ENCODE results near the gene THSD7B.
"Not testable (repeated sequence)": the region's sequence is repeated elsewhere in the genome, so short reads cannot be mapped to it uniquely, and the experiment has no call there.

Gene THSD7B

DNA sequence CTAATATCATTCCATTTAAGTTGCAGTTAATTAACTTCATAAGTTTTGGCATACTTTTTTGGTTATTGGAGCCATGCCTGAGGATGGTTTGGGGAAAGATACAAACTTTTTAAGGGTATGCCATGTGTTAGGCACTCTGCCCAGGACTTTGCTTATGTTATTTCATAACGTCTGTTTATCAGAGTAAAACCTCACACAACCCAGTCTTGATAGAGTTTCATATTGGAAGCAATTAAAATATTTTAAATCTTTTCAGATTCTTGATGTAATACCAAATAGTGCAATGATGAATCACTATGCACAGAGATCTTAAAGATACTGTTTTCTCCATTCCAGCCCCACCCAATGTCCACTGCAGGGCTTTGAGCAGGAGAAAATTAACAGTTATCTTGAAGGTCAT is 669.8 kb downstream of the THSD7B start:
- no peak for DNase-seq

DNA sequence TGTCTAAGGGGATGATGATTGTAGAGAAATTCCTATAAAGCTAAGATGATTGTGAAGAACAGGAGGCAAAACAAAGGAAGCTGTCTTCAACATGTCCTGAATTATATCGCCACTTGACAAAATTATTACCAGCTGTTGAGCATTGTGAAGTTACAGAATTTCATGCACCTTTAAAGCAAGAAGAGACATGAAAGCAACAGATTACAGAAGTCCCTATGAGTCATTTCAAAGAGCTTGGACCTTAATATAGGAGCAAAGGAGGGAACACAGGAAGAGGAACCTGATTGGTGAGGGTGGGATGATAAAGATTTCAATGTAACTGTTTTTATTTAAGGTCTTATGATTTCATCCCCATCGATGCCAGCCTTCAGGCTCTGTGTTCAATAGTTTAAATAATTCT is 672.0 kb downstream of the THSD7B start:
- DNase-seq = no peak

DNA sequence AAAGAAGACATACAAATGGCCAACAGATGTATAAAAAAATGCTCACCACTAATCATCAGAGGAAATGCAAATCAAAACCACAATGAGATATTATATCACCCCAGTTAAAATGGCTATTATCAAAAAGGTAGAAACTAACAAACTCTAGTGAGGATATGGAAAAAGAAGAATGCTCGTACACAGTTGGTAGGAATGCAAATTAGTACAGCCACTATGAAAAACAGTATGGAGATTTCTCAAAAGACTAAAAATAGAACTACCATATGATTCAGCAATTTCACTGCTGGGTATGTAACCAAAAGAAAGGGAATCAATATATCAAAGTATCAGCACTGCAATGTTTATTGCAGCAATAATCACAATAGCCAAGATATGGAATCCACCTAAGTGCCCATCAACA is 679.6 kb downstream of the THSD7B start:
- DNase-seq = no peak

DNA sequence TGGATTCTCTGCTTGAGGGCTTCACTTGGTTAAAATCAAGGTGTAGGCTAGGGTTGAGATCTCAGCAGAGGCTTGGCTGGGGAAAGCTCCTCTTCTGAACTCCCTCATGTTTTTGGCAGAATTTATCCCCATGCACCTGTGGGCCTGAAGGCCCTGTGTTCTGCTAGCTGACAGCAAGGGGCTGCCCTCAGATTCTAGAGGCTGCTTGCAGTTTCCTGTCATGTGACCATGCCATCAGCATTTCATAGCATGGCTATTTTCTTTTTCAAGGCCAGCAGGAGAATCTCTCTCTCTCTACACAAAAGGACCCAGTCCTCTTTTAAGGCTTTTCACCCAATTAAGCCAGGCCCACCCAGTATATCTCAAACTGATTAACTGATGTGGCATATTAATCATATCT is 684.1 kb downstream of the THSD7B start:
- no peak for DNase-seq

DNA sequence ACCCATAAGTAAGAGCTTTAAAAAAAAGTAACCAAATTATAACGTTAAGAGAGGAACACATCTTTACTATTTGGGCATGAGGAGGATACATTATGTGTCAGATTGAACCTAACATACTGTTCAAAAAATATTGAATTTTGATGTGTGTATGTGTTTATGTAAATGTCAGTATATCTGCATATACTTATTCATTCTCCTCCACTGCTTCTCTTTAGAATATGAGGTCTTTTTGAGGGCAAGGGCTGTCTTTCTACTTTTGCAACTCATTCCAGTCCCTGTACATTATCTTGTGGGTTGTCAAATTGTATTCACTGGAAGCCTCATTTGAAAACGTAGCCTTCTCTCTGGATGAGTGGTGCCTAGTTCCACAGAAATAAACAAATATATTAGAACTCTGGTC is 689.5 kb downstream of the THSD7B start:
- DNase-seq = no peak

DNA sequence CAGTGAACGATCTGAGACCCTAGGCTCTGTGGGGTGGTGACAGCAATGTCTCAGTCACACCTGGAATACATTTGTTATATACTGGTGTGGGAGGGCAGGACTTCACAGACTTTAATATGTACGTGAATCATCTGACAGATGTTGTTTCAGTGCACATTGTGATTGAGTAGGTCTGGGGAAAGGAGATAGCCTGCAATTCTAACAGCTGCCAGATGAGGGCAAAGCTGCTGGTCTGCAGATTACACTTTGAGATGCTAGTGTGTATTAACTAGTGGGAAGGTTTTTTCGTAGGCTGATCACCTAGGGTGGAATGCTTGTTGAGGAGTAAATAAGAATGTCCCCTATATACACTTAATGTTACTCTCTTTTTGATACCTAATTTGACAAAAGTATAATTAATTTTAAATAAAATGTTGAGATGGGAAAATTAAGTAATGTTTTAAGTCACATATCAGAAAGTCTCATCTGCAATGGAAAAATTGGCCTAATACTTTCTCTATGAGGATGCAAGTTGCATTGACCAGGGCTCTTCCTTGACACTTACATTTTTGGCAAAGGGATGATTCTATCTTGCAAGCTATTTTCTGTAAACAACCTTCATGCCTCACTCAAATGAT is 702.0 kb downstream of the THSD7B start:
- peak; percentile 21 for DNase-seq

DNA sequence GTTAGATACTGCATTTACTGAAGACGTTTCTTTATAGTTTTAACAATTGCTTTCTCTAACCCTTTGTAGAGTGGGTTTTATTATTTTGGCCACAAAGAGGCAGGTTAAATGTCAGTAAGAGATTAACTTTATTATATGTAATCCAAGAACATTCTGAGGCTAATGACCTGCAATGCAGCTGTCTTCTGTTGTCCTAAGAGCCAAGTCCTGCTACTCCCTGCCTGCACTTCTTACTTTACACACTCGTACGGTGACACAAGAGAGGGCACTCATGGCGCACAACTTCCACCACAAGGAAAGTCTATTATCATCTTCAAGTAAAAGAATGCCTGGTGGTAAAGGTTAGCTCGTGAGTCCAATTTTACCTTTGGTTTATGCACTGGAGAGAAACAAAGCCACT is 727.9 kb downstream of the THSD7B start:
- no peak for DNase-seq

DNA sequence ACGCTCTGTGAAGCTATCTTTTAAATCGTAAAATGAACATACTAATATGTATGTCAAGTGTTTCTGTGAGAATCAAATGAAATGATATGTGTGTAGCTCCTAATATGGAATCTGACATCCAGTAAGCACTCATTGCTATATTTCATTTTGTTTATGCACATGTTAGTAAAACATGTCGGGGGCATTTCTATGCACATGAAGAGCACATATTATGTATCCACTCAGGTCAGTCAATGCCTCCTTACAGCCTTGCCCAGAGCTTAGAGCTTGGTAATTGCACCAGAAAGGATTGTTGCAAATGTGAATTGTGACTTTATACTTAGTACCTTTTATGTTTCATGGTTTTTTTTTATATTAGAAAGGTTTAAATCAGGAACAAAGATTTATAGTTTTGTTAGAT is 735.3 kb downstream of the THSD7B start:
- DNase-seq = no peak

DNA sequence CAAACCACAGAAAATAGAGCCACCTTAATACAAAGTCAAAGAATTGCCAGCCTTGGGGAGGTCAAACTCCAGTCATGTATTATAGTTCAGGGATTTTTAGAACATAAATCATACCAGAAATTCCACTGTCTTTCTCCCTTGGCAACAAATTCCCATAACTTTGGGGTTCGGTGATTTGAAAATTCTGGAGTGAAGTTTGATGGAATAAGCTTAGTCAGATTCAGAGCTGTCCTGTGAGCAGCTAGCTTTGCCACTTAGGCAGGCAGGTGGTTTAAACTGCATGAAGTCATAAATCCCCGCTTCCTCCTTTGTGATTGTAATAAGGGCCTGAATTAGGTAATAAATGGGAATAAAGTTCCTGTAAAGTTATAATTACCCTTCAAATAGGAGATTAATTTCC is 741.9 kb downstream of the THSD7B start:
- no peak for DNase-seq

DNA sequence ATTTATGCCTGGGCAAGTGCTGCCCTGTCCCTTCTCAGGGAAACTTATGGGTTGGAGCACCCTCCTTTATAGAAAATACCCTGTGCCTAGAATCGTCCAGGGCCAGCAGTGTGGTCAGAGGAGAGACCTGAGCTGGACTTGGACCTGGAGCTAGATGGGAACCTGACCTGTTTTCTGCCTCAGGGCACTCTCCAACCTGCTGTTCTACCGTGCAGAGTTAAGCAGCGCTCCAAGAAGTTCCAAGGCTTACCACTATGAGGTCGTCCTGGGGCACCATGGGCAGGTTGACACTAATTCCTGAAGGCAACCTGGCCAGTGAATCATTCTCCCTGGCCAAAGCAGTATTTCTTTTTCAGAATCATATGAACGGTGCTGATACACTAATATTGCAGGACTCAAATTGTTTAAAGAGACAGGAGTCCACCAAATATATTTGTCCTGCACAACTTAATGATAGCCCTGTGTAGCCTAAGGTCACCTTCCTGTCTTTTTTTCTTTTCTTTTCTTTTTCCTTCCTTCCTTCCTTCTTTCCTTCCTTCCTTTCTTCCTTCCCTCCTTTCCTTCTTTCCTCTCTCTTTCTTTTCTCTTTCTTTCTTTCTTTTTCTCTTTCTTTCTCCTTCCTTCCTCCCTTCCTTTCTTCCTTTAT is 743.5 kb downstream of the THSD7B start:
- DNase-seq = no peak

DNA sequence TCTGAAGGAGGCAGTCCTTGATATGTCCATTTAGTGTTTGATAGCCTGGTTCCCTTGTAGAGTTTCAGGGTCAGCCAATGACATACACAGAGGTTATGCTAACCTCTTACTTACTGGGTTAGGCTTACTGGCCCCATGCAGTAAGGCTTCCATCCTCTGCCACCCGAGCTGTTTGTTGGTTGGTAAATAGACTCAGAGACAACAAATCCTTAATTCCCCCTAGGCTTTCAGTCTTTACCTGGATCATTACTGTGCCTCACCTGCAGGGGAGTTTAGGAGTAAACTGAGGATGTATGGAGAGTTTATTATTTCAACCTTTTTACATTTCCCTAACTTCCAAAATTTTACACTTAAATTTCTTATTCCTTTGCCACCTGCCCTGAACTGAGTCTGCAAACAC is 746.2 kb downstream of the THSD7B start:
- no peak for DNase-seq

DNA sequence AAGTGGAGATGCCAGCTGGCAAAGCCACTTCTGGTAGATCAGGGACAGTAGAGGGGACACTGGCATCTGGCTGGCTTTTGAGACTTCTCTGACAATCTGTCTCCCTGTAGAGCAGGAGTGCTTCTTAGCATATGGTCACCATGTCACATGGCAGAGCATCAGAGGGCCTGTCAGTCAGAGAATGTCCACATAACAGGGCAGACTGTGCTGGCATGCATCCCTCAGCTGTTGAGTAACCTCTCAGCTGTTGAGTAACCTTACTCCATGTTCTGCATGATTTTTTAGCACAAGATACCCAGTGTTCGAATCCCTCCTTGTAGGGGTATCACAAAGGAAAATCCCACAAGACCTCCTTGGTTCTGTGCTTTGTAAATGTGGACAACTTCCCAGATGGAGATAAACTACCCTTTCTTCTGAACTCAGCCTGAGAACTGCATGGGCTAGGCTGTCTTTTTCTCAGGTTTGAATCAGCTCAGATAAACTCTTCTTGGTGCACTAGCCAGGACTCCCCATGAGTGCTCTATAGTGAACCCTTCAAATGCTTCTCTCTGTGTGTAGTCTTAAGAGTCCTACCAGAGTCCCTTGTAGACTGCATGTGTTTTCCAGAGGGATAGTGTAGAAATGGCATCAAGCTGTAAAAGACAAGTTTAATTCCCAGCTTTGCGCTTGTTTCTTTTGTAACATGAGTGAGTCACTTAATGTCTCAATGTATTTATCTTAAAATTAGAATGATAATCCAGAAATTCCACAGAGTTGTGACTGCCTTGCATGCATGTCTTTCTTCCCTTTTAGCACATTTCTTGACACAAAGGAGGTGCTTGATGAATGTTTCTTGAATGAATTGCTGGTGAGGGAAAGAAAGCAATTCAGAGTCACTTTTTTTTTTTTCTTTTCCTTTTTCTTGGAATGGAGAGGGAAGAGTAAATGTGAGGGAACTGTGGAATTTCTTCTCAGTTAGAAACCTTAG is 756.6 kb downstream of the THSD7B start:
- DNase-seq = no peak

DNA sequence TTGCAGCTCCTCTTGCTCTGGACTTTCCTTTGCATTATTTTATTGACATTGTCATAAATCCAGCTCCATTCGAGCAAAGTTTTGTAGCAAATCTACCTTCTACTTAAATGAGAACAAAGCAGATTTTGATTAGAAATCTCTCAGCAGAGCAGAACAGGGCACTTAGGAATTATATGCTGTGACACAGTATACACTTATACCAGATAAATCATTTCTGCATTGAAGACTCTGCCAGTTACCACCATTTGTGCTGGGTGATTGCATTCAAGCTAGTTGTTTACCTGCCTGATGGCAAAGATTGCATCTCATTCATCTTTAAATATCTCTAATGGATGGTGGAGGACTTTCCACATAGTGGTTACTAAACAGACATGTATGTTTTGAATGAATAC is 757.3 kb downstream of the THSD7B start:
- DNase-seq = no peak

DNA sequence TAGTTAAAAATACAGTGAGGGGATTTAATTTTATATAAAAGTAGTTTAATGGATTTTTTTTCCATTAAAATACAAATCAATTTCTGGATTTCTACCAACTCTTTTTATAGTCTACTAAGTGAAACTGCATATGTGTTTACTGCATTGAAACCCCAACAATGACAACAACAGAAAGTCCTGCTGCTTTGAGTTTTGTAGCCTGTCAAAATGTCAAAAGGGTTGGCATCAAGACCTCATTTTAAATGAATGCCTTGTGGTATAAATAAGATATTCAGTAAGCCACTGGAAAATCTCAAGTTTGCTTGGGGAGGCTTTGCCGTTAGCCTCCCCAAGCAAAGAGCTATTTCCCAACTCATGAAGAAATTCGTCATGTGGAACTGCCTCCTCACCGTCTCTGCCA is 758.6 kb downstream of the THSD7B start:
- DNase-seq = no peak

DNA sequence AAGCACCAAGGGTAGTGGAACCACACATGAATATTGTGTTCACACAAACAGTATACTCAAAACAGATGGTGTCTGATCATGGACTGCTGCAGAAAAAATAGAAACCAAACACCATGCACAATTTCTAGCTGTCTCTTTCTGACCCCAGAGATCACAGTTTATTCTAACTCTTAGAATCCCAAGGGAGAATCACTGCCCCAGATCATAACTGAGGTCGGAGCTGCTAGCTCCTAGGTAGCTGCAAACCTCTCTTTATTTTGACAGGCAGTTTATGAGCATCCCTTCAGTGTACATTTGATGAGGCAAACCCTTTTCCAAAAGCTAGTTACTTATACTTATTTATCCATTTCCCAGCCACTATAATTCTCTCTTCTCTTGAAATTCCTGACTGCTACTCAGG is 759.8 kb downstream of the THSD7B start:
- DNase-seq = no peak

DNA sequence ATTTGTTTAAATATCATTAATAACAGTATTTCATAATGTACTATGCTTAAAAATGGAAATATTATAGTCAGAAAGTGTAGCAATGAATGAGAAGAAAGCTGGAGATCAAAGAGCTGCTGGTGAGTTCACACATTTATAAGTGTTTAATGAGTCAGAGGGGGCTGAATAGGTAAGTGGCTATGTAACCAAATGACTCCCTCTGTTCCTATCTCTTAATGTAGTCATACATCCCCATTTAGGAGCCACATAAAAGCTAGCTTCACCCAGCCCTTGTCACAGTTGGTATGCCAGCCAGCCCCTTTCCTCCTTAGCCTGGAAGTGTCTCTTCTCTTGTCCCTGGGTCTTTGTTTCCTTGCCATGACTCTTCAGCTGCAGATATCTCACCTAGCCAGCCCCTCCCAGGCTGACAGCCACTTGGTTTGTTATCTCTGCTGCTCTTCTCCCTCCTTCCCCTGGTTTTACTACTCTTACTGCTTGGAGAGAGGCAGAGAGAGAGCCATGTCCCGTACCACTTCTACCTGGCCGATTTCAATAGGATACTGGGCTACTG is 760.4 kb downstream of the THSD7B start:
- no peak for DNase-seq

DNA sequence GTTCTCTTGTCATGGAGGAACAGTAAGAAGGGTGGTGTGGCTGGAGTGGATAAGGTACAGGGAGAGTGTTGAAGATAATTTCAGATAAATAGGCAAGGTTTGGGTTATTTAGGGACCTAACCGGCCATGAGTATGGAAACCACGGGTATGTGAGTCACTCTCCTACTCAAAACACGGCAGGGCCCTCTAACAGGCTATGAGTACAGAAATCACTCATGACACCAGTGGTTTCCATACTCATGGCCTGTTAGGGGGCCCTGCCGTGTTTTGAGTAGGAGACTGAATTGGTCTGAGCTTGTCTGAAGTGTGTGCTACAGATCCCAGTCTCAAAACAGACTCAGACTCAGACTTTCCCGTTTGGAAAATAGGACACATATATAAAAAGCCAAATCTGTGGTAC is 770.6 kb downstream of the THSD7B start:
- DNase-seq = no peak

DNA sequence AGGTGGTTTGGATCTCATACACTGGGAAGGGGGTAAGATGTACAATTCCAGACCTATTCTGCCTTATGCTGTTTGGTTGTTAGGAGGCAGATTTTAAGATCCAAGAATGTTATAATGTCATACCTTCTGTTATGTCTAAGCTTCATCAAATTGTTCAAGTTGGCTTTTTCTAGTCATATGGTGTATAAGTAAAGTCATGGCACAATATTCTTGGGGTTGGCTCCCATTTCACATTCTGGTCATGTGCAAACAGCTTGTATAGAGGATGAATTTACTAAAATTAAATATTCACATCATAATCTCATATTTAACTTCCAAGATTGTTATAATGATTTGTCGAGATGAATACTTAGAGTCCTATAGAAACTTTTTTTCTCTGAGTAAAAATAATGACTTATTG is 774.0 kb downstream of the THSD7B start:
- no peak for DNase-seq

DNA sequence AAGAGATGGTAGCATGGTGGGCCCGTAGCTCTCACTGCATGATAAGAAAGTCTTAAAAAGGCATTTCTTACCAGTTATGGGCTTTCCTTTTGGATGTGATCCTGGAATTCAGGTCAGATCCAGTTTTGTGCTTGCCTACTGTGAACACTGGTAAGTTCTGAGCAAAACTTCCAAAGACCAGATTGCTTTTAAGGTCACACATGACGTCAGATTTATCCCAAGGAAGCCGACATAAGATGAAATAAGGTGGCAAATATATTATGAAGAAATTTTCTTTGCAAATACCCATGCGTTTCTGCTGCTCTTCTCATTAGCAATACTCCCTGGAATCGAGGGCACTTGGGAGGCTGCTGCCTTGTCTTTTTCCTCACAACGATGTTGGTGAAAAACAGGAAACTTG is 782.5 kb downstream of the THSD7B start:
- no peak for DNase-seq

DNA sequence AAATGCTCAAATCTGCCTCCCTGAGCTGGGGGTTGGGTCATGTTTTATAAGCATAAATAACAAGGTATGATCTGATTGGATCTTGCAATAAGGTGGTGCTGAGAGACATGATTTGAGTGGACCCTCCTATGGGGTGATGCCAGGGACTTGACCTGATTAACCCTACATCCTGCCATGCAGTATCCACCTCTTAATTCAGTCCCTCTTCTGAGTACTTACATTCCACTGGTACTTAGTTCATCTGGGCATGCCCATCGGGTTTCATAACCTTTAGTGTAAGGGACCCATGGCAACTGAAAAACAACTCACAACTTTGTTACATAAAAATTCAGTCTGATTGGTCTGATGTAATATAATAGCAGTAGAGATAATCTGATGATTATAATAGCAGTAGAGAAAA is 801.0 kb downstream of the THSD7B start:
- no peak for DNase-seq

DNA sequence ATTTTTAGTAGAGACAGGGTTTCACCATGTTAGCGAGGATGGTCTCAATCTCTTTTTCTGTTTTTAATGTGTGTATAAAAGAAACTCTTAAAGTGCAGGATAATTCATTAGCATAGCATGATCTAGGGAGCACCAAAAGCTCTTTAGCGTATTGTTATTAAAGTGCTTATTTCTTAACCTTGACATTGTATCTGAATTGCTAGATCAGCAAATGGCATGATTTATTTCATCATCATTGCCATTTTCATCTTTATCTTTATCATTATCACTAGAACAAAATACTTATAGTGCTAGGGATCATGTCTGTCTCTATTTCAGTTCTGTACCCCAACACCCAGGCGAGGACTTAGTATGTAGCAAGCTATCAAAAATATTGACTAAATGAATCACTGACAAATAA is 805.1 kb downstream of the THSD7B start:
- DNase-seq = no peak

DNA sequence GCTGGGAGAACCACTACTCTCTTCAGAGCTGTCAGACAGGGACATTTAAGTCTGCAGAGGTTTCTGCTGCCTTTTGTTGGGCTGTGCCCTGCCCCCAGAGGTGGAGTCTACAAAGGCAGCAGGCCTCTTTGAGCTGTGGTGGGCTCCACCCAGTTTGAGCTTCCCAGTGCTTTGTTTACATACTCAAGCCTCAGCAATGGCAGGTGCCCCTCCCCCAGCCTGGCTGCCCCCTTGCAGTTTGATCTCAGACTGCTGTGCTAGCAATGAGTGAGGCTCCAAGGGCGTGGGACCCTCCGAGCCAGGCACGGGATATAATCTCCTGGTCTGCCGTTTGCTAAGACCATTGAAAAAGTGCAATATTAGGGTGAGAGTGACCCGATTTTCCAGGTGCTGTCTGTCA is 822.5 kb downstream of the THSD7B start:
- DNase-seq = not testable (repeated sequence)

DNA sequence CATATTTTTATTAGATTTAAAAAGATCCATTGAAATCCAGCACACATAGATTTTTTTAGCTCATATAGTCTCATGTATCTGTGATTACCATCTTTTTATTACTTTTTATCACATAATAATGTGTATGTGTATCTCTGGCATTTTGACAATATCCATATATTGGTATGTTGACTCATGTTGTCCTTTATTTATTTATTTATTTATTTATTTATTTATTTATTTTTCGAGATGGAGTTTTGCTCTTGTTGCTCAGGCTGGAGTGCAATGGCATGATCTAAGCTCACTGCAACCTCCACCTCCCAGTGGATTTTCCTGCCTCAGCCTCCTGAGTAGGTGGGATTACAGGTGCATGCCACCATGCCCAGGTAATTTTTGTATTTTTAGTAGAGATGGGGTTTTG is 823.2 kb downstream of the THSD7B start:
- not testable (repeated sequence) for DNase-seq

DNA sequence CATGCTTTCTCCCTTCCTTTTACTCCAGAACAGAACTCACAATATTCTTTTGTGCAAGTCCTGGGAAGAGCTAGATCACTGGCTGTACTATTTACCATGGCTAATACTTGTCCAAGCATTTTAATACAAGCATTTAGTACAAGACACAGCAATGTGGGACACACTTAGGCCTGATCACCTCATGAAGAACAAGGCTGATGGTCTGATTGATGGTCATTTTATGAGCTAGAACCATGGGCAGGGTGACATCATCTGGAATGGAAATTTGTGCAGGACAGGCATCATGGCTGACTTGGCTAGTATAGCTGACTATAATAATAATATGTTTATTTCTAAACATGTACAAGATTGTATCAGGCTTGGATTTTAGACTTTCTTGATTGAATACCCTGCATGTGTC is 824.8 kb downstream of the THSD7B start:
- DNase-seq = no peak

All from RPMI8226 (cell line).